Measurements from ENCODE around the gene CD72.

GRCh38 chr9:35606726-35607125 lies 11.5 kb downstream of the CD72 start:
- TF ChIP-seq CTCF (IDR thresholded peaks at IDR 0.05; ENCODE audit: insufficient read depth, low read depth, low read length): no peak
- TF ChIP-seq EZH2 (IDR thresholded peaks at IDR 0.05; ENCODE audit: insufficient read depth, low read length): no peak

Data from astrocyte (in vitro differentiated cells and primary cell).